ENCODE results near the gene MBD3.

DNA sequence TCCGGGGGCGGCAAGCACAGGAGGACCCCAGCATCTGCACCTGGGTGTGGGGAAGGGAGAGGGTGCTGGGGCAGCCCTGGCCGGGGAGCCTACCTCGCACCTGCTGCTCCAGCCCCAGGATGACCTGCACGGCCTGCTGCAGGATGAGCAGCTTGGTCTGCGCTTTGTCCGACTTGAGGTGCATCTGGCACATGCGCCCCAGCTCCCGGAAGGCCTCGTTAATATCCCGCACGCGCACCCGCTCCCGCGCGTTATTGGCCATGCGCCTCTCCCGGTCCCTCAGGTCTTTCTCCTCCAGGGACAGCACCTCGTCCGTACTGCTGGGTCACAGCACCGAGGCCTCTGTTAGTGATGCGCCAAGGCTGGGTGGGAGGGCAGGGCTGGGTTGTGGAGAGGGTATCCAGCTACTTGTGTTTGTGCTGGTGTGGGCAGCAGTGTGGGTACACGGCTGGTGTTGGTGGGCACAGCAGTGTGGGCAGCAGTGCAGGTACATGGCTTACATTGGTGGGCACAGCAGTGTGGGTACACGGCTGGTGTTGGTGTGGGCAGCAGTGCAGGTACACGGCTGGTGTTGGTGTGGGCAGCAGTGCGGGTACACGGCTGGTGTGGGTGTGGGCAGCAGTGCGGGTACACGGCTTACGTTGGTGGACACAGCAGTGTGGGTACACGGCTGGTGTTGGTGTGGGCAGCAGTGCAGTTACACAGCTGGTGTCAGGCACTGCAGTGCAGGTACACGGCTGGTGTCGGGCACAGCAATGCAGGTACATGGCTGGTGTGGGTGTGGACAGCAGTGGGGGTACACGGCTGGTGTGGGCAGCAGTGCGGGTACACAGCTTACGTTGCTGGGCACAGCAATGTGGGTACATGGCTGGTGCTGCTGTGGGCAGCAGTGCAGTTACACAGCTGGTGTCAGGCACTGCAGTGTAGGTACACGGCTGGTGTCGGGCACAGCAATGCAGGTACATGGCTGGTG is 19.7 kb upstream of the MBD3 start:
- TF ChIP-seq, protein P1, sequence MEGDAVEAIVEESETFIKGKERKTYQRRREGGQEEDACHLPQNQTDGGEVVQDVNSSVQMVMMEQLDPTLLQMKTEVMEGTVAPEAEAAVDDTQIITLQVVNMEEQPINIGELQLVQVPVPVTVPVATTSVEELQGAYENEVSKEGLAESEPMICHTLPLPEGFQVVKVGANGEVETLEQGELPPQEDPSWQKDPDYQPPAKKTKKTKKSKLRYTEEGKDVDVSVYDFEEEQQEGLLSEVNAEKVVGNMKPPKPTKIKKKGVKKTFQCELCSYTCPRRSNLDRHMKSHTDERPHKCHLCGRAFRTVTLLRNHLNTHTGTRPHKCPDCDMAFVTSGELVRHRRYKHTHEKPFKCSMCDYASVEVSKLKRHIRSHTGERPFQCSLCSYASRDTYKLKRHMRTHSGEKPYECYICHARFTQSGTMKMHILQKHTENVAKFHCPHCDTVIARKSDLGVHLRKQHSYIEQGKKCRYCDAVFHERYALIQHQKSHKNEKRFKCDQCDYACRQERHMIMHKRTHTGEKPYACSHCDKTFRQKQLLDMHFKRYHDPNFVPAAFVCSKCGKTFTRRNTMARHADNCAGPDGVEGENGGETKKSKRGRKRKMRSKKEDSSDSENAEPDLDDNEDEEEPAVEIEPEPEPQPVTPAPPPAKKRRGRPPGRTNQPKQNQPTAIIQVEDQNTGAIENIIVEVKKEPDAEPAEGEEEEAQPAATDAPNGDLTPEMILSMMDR (IDR thresholded peaks at IDR 0.05) = no peak
- TF ChIP-seq POLR2A (IDR thresholded peaks at IDR 0.05) = no peak
- no peak for TF ChIP-seq POLR2AphosphoS5 (IDR thresholded peaks at IDR 0.05)
- no peak for TF ChIP-seq EP300 (IDR thresholded peaks at IDR 0.05)
